HG02623 (cell line): ENCODE measurements around the gene THAP6.
A peak's percentile ranks its signal among the peaks of the same experiment; 100 is the strongest.
"Not testable (repeated sequence)": the region's sequence is repeated elsewhere in the genome, so short reads cannot be mapped to it uniquely, and the experiment has no call there.

ENCODE experiments used
- ATAC-seq: cut with Tn5 transposase; IDR thresholded peaks from one replicate; pipeline ENCODE4 v1.9.1; 2021; ENCODE audit warnings: moderate library complexity; ENCODE audit not compliant: unreplicated experiment

The THAP6 gene

GRCh38 chr4:75525086-75525485 lies 10.8 kb downstream of the THAP6 start:
- ATAC-seq = no peak

GRCh38 chr4:75525910-75526309 lies 11.6 kb downstream of the THAP6 start:
- no peak for ATAC-seq

GRCh38 chr4:75527482-75527881 lies 13.2 kb downstream of the THAP6 start:
- ATAC-seq = no peak

- ATAC-seq = no peak
Measured at GRCh38 chr4:75530556-75531322, 16.5 kb downstream of the THAP6 start.

GRCh38 chr4:75531536-75532143 lies 17.4 kb downstream of the THAP6 start:
- not testable (repeated sequence) for ATAC-seq

- ATAC-seq = not testable (repeated sequence)
Measured at GRCh38 chr4:75533339-75533887, 19.1 kb downstream of the THAP6 start.

- not testable (repeated sequence) for ATAC-seq
Measured at GRCh38 chr4:75533926-75534325, 19.7 kb downstream of the THAP6 start.

- ATAC-seq = not testable (repeated sequence)
Measured at GRCh38 chr4:75537308-75537707, 23.0 kb downstream of the THAP6 start.

- no peak for ATAC-seq
Measured at GRCh38 chr4:75542824-75543223, 28.6 kb downstream of the THAP6 start.

GRCh38 chr4:75544220-75544619 lies 29.9 kb downstream of the THAP6 start:
- not testable (repeated sequence) for ATAC-seq

- ATAC-seq = no peak
Measured at GRCh38 chr4:75544870-75545269, 30.6 kb downstream of the THAP6 start.

- no peak for ATAC-seq
Measured at GRCh38 chr4:75545526-75545925, 31.3 kb downstream of the THAP6 start.

GRCh38 chr4:75547647-75548387 lies 33.5 kb downstream of the THAP6 start:
- no peak for ATAC-seq

GRCh38 chr4:75549019-75549418 lies 34.7 kb downstream of the THAP6 start:
- no peak for ATAC-seq

GRCh38 chr4:75552452-75552851 lies 38.2 kb downstream of the THAP6 start:
- ATAC-seq = no peak

- ATAC-seq = peak; percentile 95
Measured at GRCh38 chr4:75555294-75556164, 41.3 kb downstream of the THAP6 start, which contains the start of gene ODAPH. TSS of gene ODAPH (plus strand) at chr4:75556066. CDS start at chr4:75556083, 17 bp downstream.

- no peak for ATAC-seq
Measured at GRCh38 chr4:75557696-75558095, 43.4 kb downstream of the THAP6 start.

- ATAC-seq = no peak
Measured at GRCh38 chr4:75561789-75562188, 47.5 kb downstream of the THAP6 start.

- no peak for ATAC-seq
Measured at GRCh38 chr4:75564023-75564422, 49.8 kb downstream of the THAP6 start.

- ATAC-seq = no peak
Measured at GRCh38 chr4:75565481-75565880, 51.2 kb downstream of the THAP6 start.
